ENCODE data around the gene RAB34.

DNA sequence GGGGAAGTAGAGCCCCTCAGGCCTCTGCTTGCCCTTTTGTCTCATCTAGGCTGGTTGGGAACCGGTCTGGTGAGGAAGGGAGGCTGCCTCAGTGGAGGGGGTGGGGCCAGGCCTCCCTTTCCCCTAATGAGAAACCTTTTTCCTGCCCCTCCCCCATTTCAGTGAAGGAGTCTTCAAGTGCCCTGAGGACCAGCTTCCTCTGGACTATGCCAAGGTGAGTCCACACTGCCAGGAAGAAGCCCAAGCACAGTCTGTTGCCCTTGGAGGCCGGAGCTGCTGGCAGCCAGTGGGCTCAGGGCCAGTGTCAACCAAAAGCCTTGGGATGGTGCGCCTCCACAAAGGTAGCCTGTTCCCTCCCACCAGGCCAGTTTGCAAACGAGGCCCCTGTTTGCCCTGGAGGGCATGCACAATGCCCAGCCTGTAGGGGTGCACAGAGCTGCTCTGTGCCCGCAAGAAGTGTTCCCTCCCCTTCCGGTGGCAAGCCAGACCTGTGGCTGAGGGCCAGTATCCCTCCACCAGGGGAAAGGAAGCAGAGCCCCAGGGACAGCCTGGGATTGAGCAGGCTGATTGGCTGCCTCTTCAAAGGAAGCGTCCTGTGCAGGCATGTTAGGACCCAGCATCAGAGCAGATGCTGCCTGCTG lies 29.5 kb upstream of the RAB34 start:
- no peak for TF ChIP-seq EZH2 (IDR thresholded peaks at IDR 0.05; ENCODE audit: insufficient read depth, poor library complexity, severe bottlenecking)
- TF ChIP-seq EZH2phosphoT487 (IDR thresholded peaks at IDR 0.05; ENCODE audit: insufficient read depth, low read depth) = no peak
